Measurements from ENCODE around the gene FOXC2. TPM values are rescaled to one million over a fixed set of nuclear protein-coding genes. Genes with fewer than 3 reads are reported as not detected.

The FOXC2 gene
- 7.3 TPM for total RNA-seq

DNA sequence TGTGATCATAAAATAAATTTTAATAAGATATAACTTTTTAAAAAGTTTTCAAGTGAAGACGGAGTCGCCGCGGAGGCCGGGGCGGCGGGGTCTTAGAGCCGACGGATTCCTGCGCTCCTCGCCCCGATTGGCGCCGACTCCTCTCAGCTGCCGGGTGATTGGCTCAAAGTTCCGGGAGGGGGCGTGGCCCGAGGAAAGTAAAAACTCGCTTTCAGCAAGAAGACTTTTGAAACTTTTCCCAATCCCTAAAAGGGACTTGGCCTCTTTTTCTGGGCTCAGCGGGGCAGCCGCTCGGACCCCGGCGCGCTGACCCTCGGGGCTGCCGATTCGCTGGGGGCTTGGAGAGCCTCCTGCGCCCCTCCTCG lies at the start of gene FOXC2:
TSS of gene FOXC2 (plus strand) at position 229 of the 365 bp plus-strand sequence. CDS start 507 bp downstream, outside the sequence.
- peak; percentile 92 for DNase-seq (ENCODE audit: low spot score)

DNA sequence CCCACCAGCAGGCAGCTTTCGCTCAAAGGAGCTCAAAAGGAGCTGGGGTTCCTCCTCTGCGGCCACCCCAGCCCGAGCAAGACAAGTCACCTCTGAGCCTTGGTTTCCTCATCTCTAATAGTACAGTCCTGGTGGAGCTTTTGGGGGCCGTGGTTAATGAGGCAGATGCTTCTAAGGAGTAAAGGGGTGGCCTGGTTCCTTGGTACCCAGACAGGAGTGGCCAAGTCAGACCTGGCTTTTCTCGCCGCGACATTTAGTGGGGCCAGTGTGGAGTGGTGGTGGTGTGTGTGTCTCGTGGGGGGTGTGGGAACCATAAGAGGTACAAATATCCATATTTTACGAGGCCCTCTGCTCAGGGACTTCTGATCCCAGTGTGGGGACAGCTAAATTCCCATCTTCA lies 49.6 kb upstream of the FOXC2 start:
- no peak for DNase-seq (ENCODE audit: low spot score)

- peak; percentile 84 for DNase-seq (ENCODE audit: low spot score)
Measured at GRCh38 chr16:86517652-86518258, 48.9 kb upstream of the FOXC2 start.

DNA sequence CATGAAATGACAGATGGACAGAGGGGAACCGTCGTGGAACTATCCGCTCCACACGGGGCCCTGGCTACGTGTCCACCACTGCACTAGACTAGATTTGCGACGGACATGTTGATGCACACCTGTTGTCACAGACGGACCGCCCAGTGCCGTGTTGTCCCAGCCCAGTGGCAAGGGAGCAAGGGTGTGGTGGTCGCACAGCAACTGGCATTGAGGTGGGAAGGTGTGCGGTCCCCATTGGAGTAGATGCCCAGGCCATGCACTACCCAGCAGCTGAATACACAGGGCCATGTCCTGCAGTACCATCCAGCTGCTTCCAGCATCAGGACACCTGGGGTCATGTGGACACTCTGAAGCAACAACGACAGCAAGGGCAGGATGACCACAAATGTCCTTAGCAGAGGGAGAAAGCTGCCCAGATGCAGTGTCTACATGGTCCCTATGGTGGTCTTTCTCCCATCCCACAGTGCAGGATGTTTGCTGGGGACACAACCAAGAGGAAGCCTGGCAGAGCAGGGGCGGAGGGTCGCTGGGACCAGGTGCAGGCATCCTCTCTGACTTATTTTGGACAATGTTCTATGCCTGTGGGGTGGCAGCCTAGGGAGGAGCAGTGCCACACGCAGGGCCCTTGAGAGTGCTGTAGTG lies 47.5 kb upstream of the FOXC2 start:
- no peak for DNase-seq (ENCODE audit: low spot score)

GRCh38 chr16:86519649-86520316 lies 46.8 kb upstream of the FOXC2 start:
- DNase-seq (ENCODE audit: low spot score): no peak

GRCh38 chr16:86520317-86521210 lies 46.1 kb upstream of the FOXC2 start:
- DNase-seq (ENCODE audit: low spot score): no peak

DNA sequence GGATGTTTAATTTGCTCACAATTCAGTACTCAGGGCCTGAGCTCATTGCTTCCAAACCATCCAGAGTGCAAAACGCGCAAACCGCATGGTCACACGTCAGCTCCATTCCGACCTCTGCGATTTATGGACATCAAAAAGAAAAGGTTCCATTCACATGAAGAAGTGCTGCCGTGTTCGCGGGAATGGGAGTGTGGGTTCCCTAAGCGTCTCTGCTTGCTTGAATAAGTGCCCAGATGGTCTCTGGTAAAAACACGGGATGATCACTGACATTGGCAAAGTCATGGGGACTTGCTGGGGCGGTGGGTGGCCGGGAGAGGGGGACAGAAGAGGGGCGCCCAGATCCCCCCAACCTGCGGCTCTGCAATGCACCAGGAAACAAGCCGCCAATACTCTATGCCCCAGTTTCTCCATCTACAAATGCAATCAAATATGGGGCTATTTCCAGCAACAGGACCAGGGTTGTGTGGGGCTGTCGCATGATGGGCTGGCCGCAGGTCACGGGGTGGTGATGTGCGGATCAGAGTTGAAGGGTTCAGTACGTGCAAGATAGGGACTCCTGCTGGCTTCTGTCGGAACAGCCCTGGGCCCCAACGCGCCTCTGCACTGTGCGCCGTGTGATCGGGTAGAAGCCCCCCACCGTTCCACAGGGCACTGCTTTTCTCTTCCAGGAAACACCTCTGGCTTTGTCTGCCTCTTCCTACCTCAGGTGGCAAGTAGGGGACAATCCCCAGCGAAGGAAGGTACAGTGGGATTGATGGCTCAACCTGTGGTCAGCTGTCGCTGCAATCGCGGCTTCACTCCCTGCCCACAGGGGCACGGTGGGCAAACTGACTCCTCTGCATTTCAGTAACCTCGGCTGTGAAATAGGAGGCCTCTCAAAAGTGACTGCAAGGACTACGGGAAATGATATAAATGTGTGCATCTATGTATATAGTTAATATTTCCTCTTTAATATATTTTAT lies 45.1 kb upstream of the FOXC2 start:
- DNase-seq (ENCODE audit: low spot score): no peak

- DNase-seq (ENCODE audit: low spot score): no peak
Measured at GRCh38 chr16:86522634-86523033, 44.0 kb upstream of the FOXC2 start.

GRCh38 chr16:86523166-86523740 lies 43.4 kb upstream of the FOXC2 start:
- no peak for DNase-seq (ENCODE audit: low spot score)

DNA sequence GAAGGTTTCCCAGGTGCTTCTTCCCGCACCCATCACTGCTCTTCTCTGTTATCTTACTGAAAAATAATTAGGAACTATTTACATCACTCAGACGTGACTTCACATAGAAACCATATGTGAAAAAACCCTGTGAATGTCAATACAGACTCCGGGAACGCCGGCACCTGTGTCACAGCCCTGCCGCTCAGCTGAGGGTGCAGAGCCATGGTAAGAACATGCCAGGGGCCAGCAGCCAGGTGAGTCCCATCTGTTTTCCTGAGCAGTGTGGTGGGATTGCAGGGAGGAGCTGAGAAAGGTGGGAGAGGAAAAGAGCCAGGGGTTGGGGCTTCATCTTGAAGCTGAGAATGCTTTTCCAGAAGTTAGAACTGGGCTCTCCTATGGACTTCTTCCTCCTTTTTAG lies 42.6 kb upstream of the FOXC2 start:
- DNase-seq (ENCODE audit: low spot score): no peak

DNA sequence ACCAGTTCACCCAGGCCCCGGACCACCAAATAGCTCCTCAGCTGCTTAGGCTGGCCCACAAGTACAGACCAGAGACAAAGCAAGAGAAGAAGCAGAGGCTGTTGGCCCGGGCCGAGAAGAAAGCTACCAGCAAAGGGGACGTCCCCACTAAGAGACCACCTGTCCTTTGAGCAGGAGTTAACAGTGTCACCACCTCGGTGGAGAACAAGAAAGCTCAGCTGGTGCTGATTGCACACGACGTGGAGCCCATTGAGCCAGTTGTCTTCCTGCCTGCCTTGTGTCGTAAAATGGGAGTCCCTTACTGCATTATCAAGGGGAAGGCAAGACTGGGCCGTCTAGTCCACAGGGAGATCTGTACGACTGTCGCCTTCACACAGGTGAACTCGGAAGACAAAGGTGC lies 40.9 kb upstream of the FOXC2 start:
- no peak for DNase-seq (ENCODE audit: low spot score)

GRCh38 chr16:86527366-86527765 lies 39.3 kb upstream of the FOXC2 start:
- DNase-seq (ENCODE audit: low spot score): no peak

GRCh38 chr16:86528061-86528929 lies 38.3 kb upstream of the FOXC2 start:
- no peak for DNase-seq (ENCODE audit: low spot score)

GRCh38 chr16:86529160-86529559 lies 37.5 kb upstream of the FOXC2 start:
- DNase-seq (ENCODE audit: low spot score): no peak

GRCh38 chr16:86530251-86531190 lies 36.1 kb upstream of the FOXC2 start:
- no peak for DNase-seq (ENCODE audit: low spot score)

GRCh38 chr16:86531191-86531545 lies 35.5 kb upstream of the FOXC2 start:
- peak; percentile 72 for DNase-seq (ENCODE audit: low spot score)

DNA sequence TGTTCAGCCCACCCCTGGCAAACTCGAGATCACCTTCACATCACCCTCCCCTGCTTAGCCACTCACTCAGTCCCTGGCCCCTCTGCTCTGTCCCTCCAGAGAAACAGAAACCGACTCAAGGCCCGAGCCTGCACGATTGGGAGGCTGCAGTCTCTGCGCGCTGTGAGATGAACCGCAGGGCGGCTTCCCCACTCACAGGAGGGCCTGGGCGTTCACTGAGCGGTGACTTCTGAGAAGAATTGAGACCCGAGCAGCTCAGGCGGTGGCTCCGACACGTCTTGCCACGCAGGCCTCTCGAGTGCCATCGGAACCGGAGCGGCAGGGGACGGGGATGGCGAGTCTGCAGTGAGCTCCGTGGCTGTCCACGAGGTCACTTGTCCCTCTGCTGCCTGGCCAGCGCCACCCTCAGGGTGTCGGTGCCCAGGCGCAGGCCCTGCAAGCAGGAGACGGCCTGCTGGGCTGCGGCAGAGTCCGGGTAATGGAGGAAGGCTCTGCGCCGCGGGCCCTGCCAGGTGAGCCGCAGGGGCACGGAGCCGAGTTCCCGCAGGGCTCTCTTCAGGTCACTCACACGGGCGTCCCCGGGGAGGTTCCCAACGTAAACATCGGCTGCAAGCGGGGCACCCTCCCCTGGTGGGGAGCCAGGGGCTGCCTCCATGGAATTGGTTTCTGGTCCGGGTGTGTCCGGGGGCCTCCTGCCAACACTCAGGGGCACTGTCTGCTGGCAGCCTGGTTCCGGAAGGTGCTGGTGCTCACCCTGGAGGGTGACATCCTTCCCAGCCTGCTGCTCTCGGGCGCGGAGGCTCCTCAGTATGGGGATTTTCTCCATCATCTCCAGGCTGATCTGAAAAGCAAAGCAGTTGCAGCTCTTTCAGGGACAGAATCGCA lies 34.7 kb upstream of the FOXC2 start:
- DNase-seq (ENCODE audit: low spot score): no peak

DNA sequence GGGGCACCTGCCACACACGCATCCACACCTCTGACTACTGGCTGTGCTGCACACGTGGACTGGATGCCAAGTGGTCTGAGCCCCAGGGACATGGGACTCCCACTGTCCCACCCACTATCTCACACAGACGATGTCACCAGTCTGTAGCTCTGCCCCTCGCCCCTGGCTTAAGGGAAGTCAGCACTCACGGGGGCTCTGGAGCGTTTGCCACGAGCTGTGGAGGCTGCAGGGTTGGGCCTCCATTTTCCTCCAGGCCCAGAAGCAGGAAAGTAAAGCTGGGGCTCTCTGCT lies 34.2 kb upstream of the FOXC2 start:
- no peak for DNase-seq (ENCODE audit: low spot score)
